Choroid plexus epithelial cell (primary cell): ENCODE results near the gene RPS26.
"Not testable (repeated sequence)": the region's sequence is repeated elsewhere in the genome, so short reads cannot be mapped to it uniquely, and the experiment has no call there.

Experiments used
- DNase-seq: peaks from one replicate; pipeline ENCODE4 v3.0.0-alpha.2; 2010; ENCODE audit warnings: low read depth
- H3K4me3 ChIP-seq: 2 replicates; pipeline ENCODE4 v1.5.1; 2011; ENCODE audit warnings: low read depth, mild to moderate bottlenecking, control low read depth, low read length, moderate library complexity
- CTCF ChIP-seq: conservative IDR thresholded peaks from 2 replicates; pipeline ENCODE4 v1.5.1; 2011; ENCODE audit warnings: low read depth, mild to moderate bottlenecking, control low read depth, inconsistent platforms, low read length, moderate library complexity

RPS26 gene

GRCh38 chr12:56071648-56072047 is 29.9 kb downstream of the RPS26 start:
- TF ChIP-seq CTCF: no peak
- DNase-seq: peak; percentile 14
- no peak overlapping the region for H3K4me3 ChIP-seq

GRCh38 chr12:56074396-56074795 is 32.7 kb downstream of the RPS26 start:
- H3K4me3 ChIP-seq: no peak overlapping the region
- TF ChIP-seq CTCF: no peak
- DNase-seq: no peak

GRCh38 chr12:56077966-56078365 is 36.2 kb downstream of the RPS26 start:
- DNase-seq: not testable (repeated sequence)

GRCh38 chr12:56078427-56078826 is 36.7 kb downstream of the RPS26 start:
- no peak for DNase-seq
- TF ChIP-seq CTCF: no peak
- no peak overlapping the region for H3K4me3 ChIP-seq

More at GRCh38 chr12:56077966-56078365, 36.2 kb downstream of the RPS26 start:
- not testable (repeated sequence) for H3K4me3 ChIP-seq

- DNase-seq: peak; percentile 74
- peak; percentile 79 for TF ChIP-seq CTCF
- H3K4me3 ChIP-seq: peak overlapping the region; percentile 59
Observed at GRCh38 chr12:56078931-56079722, 37.4 kb downstream of the RPS26 start.

GRCh38 chr12:56079723-56080555 is 38.2 kb downstream of the RPS26 start, which contains the start of gene ERBB3:
Gene ERBB3 (plus strand): TSS chr12:56080165. CDS start chr12:56080301, 136 bp downstream.
- DNase-seq: peak; percentile 80
- peak within 1 kb of the TSS; percentile 59 for H3K4me3 ChIP-seq
- TF ChIP-seq CTCF: peak; percentile 13

GRCh38 chr12:56080556-56081138 is 38.9 kb downstream of the RPS26 start:
- no peak for TF ChIP-seq CTCF
- no peak for DNase-seq
- peak overlapping the region; percentile 59 for H3K4me3 ChIP-seq
